Measurements from ENCODE around the gene PBX4.

DNA sequence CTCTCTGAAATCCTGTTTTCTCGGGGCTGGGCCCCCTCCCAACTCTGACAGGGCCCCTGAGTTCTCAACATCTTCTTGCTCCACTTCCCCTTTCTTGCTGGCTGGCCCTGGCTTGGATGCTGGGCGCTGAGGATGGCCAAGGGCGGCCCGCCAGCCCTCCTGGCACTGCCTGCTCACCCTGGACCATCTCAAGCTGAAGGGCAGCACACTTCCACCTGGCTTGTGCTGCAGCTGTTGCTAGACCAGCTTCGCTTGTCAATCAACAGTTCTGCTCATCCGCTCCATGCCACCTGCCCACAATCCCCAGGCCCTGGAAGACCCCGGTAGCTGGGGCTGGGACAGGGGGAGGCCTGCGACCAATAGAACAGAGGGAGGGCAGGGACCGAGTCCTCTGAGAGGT is 31.8 kb upstream of the PBX4 start:
- TF ChIP-seq CTCF (IDR thresholded peaks at IDR 0.05): no peak
- no peak for TF ChIP-seq POLR2AphosphoS5 (IDR thresholded peaks at IDR 0.05)
- TF ChIP-seq POLR2A (IDR thresholded peaks at IDR 0.05): no peak
